Keratinocyte (primary cell): Measurements from ENCODE around the gene MCM10. TPM values are rescaled to one million over a fixed set of nuclear protein-coding genes. Genes with fewer than 3 reads are reported as not detected.

Source experiments
- DNase-seq: peaks from one replicate; pipeline ENCODE4 v3.0.0-alpha.2; 2011; ENCODE audit warnings: low read depth, missing footprints, low spot score
- FAIRE-seq: peaks from 2 replicates; lab custom pipeline; 2011; peaks lifted over from hg19 to GRCh38; lab: Jason Lieb, UNC
- H2AFZ ChIP-seq: 2 replicates; pipeline ENCODE4 v1.6.0; 2012; ENCODE audit warnings: low read length, control low read depth, inconsistent platforms; ENCODE audit not compliant: control insufficient read depth
- H3K27ac ChIP-seq: 2 replicates; pipeline ENCODE4 v1.5.1; 2011; ENCODE audit warnings: low read length; ENCODE audit not compliant: control insufficient read depth, insufficient read depth
- H3K27me3 ChIP-seq: 3 replicates; pipeline ENCODE4 v1.6.0; 2011; ENCODE audit warnings: low read length; ENCODE audit not compliant: control insufficient read depth, insufficient read depth; ENCODE audit errors: extremely low read depth
- H3K36me3 ChIP-seq, 2 experiments: 2 replicates in 1 of 2; 3 replicates in 1 of 2; pipeline ENCODE4 v1.5.1; 2011; ENCODE audit warnings: low read length in 2 of 2, mild to moderate bottlenecking in 1 of 2; ENCODE audit not compliant: control insufficient read depth in 2 of 2, insufficient read depth in 2 of 2; ENCODE audit errors: extremely low read depth in 1 of 2
- H3K4me1 ChIP-seq: 3 replicates; pipeline ENCODE4 v1.5.1; 2011; ENCODE audit warnings: low read length; ENCODE audit not compliant: control insufficient read depth, insufficient read depth; ENCODE audit errors: extremely low read depth
- H3K4me2 ChIP-seq: 3 replicates; pipeline ENCODE4 v1.6.0; 2011; ENCODE audit warnings: low read depth, low read length; ENCODE audit not compliant: control insufficient read depth, insufficient read depth; ENCODE audit errors: extremely low read depth
- H3K4me3 ChIP-seq, 3 experiments: fragments of 200-600 bp in 1 of 3; sonication (generic) in 1 of 3; 2 replicates in 2 of 3; 3 replicates in 1 of 3; pipeline ENCODE4 v1.5.1; 2011 to 2016; ENCODE audit warnings: low read length in 3 of 3, mild to moderate bottlenecking in 3 of 3, control low read depth in 2 of 3, inconsistent platforms in 1 of 3, low read depth in 1 of 3, mixed read lengths in 1 of 3, mixed run types in 1 of 3, moderate library complexity in 1 of 3; ENCODE audit not compliant: control insufficient read depth in 2 of 3, insufficient read depth in 2 of 3; ENCODE audit errors: extremely low read depth in 1 of 3
- H3K79me2 ChIP-seq: 2 replicates; pipeline ENCODE4 v1.6.0; 2012; ENCODE audit warnings: low read length; ENCODE audit not compliant: control insufficient read depth, insufficient read depth
- H3K9ac ChIP-seq: 3 replicates; pipeline ENCODE4 v1.6.0; 2011; ENCODE audit warnings: low read length; ENCODE audit not compliant: control insufficient read depth, insufficient read depth; ENCODE audit errors: extremely low read depth
- H3K9me1 ChIP-seq: 3 replicates; pipeline ENCODE4 v1.6.0; 2011; ENCODE audit warnings: low read length; ENCODE audit not compliant: control insufficient read depth, insufficient read depth; ENCODE audit errors: extremely low read depth
- H3K9me3 ChIP-seq: 2 replicates; pipeline ENCODE4 v1.5.1; 2012; ENCODE audit warnings: low read depth, low read length; ENCODE audit not compliant: control insufficient read depth
- H4K20me1 ChIP-seq: 3 replicates; pipeline ENCODE4 v1.6.0; 2011; ENCODE audit warnings: low read length; ENCODE audit not compliant: control insufficient read depth, insufficient read depth; ENCODE audit errors: extremely low read depth
- CTCF ChIP-seq, 3 experiments: IDR thresholded peaks in 1 of 3; conservative IDR thresholded peaks in 1 of 3; optimal IDR thresholded peaks in 1 of 3; 2 replicates in 2 of 3; 3 replicates in 1 of 3; pipeline versions ENCODE3 to v1.5.1; 2011; ENCODE audit warnings: low read length in 3 of 3, mild to moderate bottlenecking in 3 of 3, moderate library complexity in 2 of 3, control low read depth in 1 of 3, inconsistent platforms in 1 of 3; ENCODE audit not compliant: insufficient read depth in 2 of 3; ENCODE audit errors: extremely low read depth in 1 of 3
- EZH2 ChIP-seq: IDR thresholded peaks from one replicate; pipeline ENCODE4 v1.6.1; 2012; ENCODE audit warnings: inconsistent platforms, mild to moderate bottlenecking, low read length, moderate library complexity
- dilution Hi-C: fragments of 300-500 bp; cut with MboI; formaldehyde crosslinking; loops from one replicate; pipeline ENCODE4 v1.7.0; 2020; ENCODE audit warnings: low sequenced_read_pairs; ENCODE audit not compliant: extremely low pct_ligation_motif_present
- polyA plus RNA-seq, 5 experiments: library from polyadenylated mRNA; depleted of rRNA in 3 of 5; stranded (reverse) in 3 of 5; stranded (forward) in 1 of 5; unstranded in 1 of 5; fragments of >200 nt; gene quantifications; 1 replicate in 1 of 5; 2 replicates in 3 of 5; 3 replicates in 1 of 5; pipeline versions ENCODE4 v1.2.1 to v1.2.3, GENCODE V29; 2011 to 2012; ENCODE audit warnings: missing spikeins in 2 of 5, low read depth in 1 of 5, low replicate concordance in 1 of 5

MCM10 gene
- polyA plus RNA-seq, 1 donor (not counting 4 experiments of a cell fraction or from before 2014, with no cell fraction given), result 6.2 TPM

DNA sequence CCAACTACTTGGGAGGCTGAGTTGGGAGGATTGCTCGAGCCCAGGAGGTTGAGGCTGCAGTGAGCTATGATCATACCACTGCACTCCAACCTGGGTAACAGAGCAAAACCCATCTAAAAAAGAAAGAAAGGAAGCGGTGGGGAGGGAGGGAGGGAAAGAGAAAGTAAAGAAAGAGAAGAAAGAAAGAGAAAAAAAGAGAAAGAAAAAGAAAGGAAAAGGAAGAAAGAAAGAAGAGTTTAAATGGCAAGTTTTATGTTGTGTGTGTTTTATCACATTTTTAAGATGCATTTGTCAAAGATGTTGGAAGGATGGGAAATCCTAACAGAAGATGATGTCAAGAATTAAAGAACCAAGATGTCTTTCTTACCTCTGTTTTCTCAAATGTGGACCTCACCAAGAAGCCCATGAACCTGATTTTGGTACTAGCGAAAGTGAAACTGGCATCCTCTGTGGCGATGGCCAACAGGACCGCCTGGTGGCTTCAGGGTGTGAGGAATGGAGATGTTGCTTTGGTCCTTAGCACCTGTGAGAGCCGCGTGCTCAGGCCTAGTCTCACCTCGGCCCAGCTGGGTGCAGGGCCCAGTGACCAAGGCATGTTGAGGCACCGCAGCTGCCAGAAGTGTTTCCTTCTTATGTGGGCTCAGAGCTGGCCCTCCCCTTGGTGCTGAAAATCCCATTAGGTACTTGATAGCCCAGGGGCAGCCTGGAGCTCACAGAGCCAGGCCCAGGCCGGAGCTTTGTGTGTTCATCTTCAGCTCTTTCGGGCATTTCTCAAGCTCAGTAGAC is 63.0 kb downstream of the MCM10 start:
- no peaks in the 10 kb centered on the region for H3K36me3 ChIP-seq
- no peak overlapping the region for H3K4me3 ChIP-seq
- H3K9me3 ChIP-seq, result no peaks in the 10 kb centered on the region
- H3K79me2 ChIP-seq, result no peaks in the 10 kb centered on the region
- no peaks in the 10 kb centered on the region for H3K4me1 ChIP-seq
- H3K27me3 ChIP-seq, result no peaks in the 10 kb centered on the region
- TF ChIP-seq EZH2, result no peak
- TF ChIP-seq CTCF (optimal IDR thresholded peaks at IDR 0.05 in 1 of 3, IDR thresholded peaks at IDR 0.05 in 1 of 3, conservative IDR thresholded peaks at IDR 0.05 in 1 of 3; ENCODE audit: extremely low read depth in 1 of 3, insufficient read depth in 2 of 3, low read length in 3 of 3), result no peak
- no peak overlapping the region for H3K27ac ChIP-seq
- dilution Hi-C loops, result no loop called here
- H2AFZ ChIP-seq, result no peak overlapping the region
- H4K20me1 ChIP-seq, result no peaks in the 10 kb centered on the region
- FAIRE-seq (no peak), DNase-seq (no peak)
- no peak overlapping the region for H3K9ac ChIP-seq
- no peaks in the 10 kb centered on the region for H3K9me1 ChIP-seq
- H3K4me2 ChIP-seq, result no peak overlapping the region

DNA sequence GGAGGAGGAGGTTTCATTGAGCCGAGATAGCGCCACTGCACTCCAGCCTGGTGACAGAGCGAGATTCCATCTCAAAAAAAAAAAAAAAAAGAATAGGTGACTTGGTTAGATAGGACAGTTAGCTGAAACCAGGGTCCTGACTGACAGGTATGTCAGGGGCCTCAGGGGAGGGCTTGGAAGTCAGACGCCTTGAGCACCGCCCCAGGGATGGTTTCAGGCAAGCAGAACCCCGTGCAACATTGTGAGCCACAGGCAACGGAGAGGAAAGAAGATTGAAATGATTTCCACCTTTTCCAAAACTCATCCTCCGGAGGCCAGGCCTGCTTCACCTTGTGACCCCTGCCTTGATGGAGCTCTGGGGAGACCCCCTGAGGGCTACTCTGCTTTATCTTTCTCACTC is 64.2 kb downstream of the MCM10 start:
- Histone ChIP-seq H3K4me3 (no peak overlapping the region), H3K9me1 (no peaks in the 10 kb centered on the region), H4K20me1 (no peaks in the 10 kb centered on the region), H3K36me3 (no peaks in the 10 kb centered on the region), H3K27ac (no peak overlapping the region), H3K4me2 (no peak overlapping the region), H3K4me1 (no peaks in the 10 kb centered on the region), H2AFZ (no peak overlapping the region), H3K9me3 (no peaks in the 10 kb centered on the region), H3K27me3 (no peaks in the 10 kb centered on the region), H3K79me2 (no peaks in the 10 kb centered on the region), H3K9ac (no peak overlapping the region)
- dilution Hi-C loops, result no loop called here
- no peak for DNase-seq
- no peak for TF ChIP-seq EZH2
- no peak for FAIRE-seq

DNA sequence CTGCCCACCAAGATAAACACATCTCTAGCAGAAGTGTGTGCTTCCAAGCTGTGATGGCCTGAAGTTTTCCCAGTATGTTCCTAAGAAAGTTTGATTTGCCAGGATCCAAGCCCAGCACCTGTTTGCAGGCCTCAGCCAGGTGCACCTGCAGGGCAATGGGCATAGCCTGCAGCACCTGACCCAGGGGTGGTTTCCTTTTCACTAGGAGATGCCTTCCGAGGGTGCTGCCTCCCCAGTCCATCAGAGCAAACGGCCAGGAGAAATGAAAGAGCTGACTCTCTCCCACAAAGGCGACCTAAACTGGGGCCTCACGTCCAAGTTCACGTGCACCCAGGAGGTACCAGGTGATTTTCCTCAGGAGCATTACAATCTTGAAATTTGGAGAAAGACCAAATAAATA is 65.7 kb downstream of the MCM10 start:
- H2AFZ ChIP-seq, result no peak overlapping the region
- no peaks in the 10 kb centered on the region for H3K79me2 ChIP-seq
- H3K4me2 ChIP-seq, result no peak overlapping the region
- no peaks in the 10 kb centered on the region for H3K27me3 ChIP-seq
- TF ChIP-seq EZH2, result no peak
- TF ChIP-seq CTCF (optimal IDR thresholded peaks at IDR 0.05 in 1 of 3, IDR thresholded peaks at IDR 0.05 in 1 of 3, conservative IDR thresholded peaks at IDR 0.05 in 1 of 3; ENCODE audit: extremely low read depth in 1 of 3, insufficient read depth in 2 of 3, low read length in 3 of 3), result no peak
- H3K36me3 ChIP-seq, result no peaks in the 10 kb centered on the region
- no peaks in the 10 kb centered on the region for H3K9me1 ChIP-seq
- no peak overlapping the region for H3K9ac ChIP-seq
- H3K4me3 ChIP-seq, result no peak overlapping the region
- DNase-seq (no peak), FAIRE-seq (no peak)
- no peaks in the 10 kb centered on the region for H3K9me3 ChIP-seq
- no peaks in the 10 kb centered on the region for H3K4me1 ChIP-seq
- dilution Hi-C loops, result no loop called here
- no peak overlapping the region for H3K27ac ChIP-seq
- no peaks in the 10 kb centered on the region for H4K20me1 ChIP-seq
